Retinal pigment epithelial cell (primary cell): ENCODE measurements around the gene OPRL1.

ENCODE experiments used
- DNase-seq: peaks from one replicate; pipeline ENCODE4 v3.0.0-alpha.2; 2010; ENCODE audit warnings: low read depth
- H3K4me3 ChIP-seq: 2 replicates; pipeline ENCODE4 v1.5.1; 2011; ENCODE audit warnings: mild to moderate bottlenecking, low read length, control low read depth, moderate library complexity
- CTCF ChIP-seq: conservative IDR thresholded peaks from 2 replicates; pipeline ENCODE4 v1.5.1; 2011; ENCODE audit warnings: low read depth, low read length, control low read depth, inconsistent platforms

OPRL1 gene

GRCh38 chr20:64079273-64080012 is 439 bp upstream of the OPRL1 start, which contains the start of gene RGS19:
TSS of gene RGS19 (minus strand) at chr20:64079518. CDS start at chr20:64076886, 2,632 bp downstream.
- TF ChIP-seq CTCF = no peak
- H3K4me3 ChIP-seq = peak within 1 kb of the TSS; percentile 57
- no peak for DNase-seq

GRCh38 chr20:64080813-64081623 is 1.1 kb downstream of the OPRL1 start:
- no peak overlapping the region for H3K4me3 ChIP-seq
- TF ChIP-seq CTCF = no peak

GRCh38 chr20:64081624-64081964 is 1.7 kb downstream of the OPRL1 start:
- TF ChIP-seq CTCF = no peak
- no peak overlapping the region for H3K4me3 ChIP-seq
- no peak for DNase-seq

More at GRCh38 chr20:64080813-64081623, 1.1 kb downstream of the OPRL1 start:
- no peak for DNase-seq

- TF ChIP-seq CTCF = no peak
- no peak for DNase-seq
These were observed 2.3 kb downstream of the OPRL1 start for GRCh38 chr20:64082126-64082731.

GRCh38 chr20:64082820-64083377 is 3.0 kb downstream of the OPRL1 start:
- DNase-seq = no peak

More at GRCh38 chr20:64082126-64082731, 2.3 kb downstream of the OPRL1 start:
- no peak overlapping the region for H3K4me3 ChIP-seq

GRCh38 chr20:64083378-64083803 is 3.5 kb downstream of the OPRL1 start:
- TF ChIP-seq CTCF = peak; percentile 51
- peak overlapping the region; percentile 15 for H3K4me3 ChIP-seq
- no peak for DNase-seq

More at GRCh38 chr20:64082820-64083377, 3.0 kb downstream of the OPRL1 start:
- no peak overlapping the region for H3K4me3 ChIP-seq
- TF ChIP-seq CTCF = no peak
